ENCODE measurements around the gene OSBPL2. TPM values are rescaled to one million over a fixed set of nuclear protein-coding genes. Genes with fewer than 3 reads are reported as not detected.
A peak's percentile ranks its signal among the peaks of the same experiment; 100 is the strongest.

The OSBPL2 gene
- total and polyA plus RNA-seq, 3 donors from 2014 or later: 48.5 to 57.2 (median 49.8) TPM

- DNase-seq: peak; percentile 94
- Histone ChIP-seq H3K36me3 (ENCODE audit: low read depth, missing control alignments) (no peaks in the 10 kb centered on the region), H3K27me3 (no peaks in the 10 kb centered on the region), H3K4me1 (peaks cover 46% of the 10 kb centered on the region), H3K9me3 (no peaks in the 10 kb centered on the region), H3K27ac (peak overlapping the region; percentile 89 to 97), H3K4me3 (peak overlapping the region; percentile 71 to 95)
- intact Hi-C loops (cut with DNase I; ENCODE audit: low total_unique reads): loop anchor here (5.0 kb wide), 1 partner anchor 80 kb away; no protein-coding TSS in a partner anchor
- 4% methylated on average over 24 of the region's 24 CpGs for WGBS, 2 donors
- TF ChIP-seq CTCF (IDR thresholded peaks at IDR 0.05) (peak; percentile 66 to 88 (median 81)), POLR2A (IDR thresholded peaks at IDR 0.05) (no peak)
Measured at GRCh38 chr20:62301773-62302340, 63.5 kb downstream of the OSBPL2 start.

DNA sequence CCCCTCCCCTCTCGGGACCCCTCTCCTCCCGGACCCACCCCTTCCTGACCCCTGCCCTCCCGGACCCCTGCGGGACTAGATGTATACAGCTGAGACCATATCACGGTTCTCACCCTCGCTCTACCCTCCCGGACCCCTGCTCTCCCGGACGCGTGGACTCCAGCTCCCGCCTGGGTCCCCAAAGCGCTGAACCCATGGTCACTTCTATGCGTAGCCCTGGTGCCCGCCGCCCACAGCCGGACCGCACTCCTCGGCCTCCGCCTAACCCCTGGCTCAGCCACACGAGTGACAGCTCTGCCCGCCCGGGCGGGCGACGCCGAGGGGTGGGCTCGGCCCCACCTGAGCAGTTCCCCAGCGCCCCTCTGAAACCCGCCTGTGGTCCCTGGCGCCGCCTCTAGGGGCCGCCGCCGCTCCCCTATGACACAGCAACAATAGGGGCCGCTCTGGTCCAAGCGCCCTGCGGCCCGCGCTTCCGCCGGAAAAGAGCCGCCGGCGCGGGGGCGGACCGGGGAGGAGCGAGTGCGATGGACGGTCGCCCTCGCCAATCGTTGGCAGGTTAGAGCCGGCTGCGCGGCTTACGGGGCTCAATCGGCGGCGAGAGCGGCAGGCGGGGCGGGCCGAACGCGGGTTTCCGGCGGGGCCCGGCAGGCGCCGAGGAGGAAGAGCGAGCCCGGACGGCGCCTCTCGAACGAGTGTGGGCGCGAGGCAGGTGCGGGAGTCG lies 64.2 kb downstream of the OSBPL2 start, which contains the start of gene ADRM1:
ADRM1 (plus strand) TSS at position 657 of the 721 bp plus-strand sequence. CDS start 572 bp downstream, outside the sequence.
- intact Hi-C loops (cut with DNase I; ENCODE audit: low total_unique reads): loop anchor here (5.0 kb wide), 1 partner anchor 80 kb away; no protein-coding TSS in a partner anchor
- Histone ChIP-seq H3K4me1 (peaks cover 39% of the 10 kb centered on the region), H3K4me3 (peak within 1 kb of the TSS; percentile 71 to 95), H3K27me3 (no peaks in the 10 kb centered on the region), H3K9me3 (no peaks in the 10 kb centered on the region), H3K36me3 (ENCODE audit: low read depth, missing control alignments) (no peaks in the 10 kb centered on the region), H3K27ac (peak within 1 kb of the TSS; percentile 89 to 97)
- 1% methylated on average over 24 to 54 of the region's 81 CpGs for WGBS, 2 donors
- no peak for TF ChIP-seq POLR2A (IDR thresholded peaks at IDR 0.05)
- TF ChIP-seq CTCF (IDR thresholded peaks at IDR 0.05): peak; percentile 95 to 98 (median 97)
- peak; percentile 96 for DNase-seq

- Histone ChIP-seq H3K9me3 (no peaks in the 10 kb centered on the region), H3K27me3 (no peaks in the 10 kb centered on the region), H3K4me1 (peaks cover 34% of the 10 kb centered on the region), H3K4me3 (peak overlapping the region; percentile 71 to 95), H3K36me3 (ENCODE audit: low read depth, missing control alignments) (no peaks in the 10 kb centered on the region), H3K27ac (peak overlapping the region; percentile 42 to 97)
- intact Hi-C loops (cut with DNase I; ENCODE audit: low total_unique reads): loop anchor here (5.0 kb wide), 1 partner anchor 79 kb away; no protein-coding TSS in a partner anchor
- WGBS, 2 donors: no CpG with 5 or more reads among the region's 39 CpGs
- no peak for DNase-seq
- no peak for TF ChIP-seq CTCF (IDR thresholded peaks at IDR 0.05)
- no peak for TF ChIP-seq POLR2A (IDR thresholded peaks at IDR 0.05)
Measured at GRCh38 chr20:62303062-62303339, 64.7 kb downstream of the OSBPL2 start.

DNA sequence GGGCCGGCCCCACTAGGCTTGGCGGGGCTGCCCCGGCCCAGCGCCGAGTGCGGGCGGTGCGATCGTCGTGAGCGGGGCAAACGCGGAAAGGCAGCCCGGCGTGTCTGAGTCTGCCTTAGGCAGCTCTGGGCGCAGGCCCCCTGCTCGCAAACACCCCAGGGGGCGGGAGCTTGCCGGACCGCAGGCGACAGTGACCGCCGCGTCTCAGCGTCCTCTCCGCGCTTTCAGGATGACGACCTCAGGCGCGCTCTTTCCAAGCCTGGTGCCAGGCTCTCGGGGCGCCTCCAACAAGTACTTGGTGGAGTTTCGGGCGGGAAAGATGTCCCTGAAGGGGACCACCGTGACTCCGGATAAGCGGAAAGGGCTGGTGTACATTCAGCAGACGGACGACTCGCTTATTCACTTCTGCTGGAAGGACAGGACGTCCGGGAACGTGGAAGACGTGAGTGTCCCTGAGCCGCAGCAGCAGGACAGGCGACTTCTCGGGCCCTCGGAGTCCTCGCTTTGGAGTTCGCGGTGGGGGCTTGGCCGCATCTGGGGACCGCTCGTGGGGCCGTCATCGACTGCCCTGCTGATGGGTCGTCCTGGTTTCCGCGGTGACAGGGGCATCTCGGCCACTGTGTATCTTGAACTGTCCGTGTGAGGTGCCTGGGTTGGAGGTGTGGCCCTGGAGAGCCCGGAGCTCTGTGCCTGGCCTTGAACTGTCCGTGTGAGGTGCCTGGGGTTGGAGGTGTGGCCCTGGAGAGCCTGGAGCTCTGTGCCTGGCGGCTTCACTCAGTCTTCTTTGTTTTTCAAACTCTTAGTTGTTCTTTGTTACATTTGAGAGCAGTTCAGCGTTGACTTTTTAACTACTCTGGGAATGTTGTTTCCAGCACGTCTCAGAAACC lies 65.3 kb downstream of the OSBPL2 start:
- 0 to 2% methylated on average over 29 to 62 of the region's 66 CpGs for WGBS, 2 donors
- Histone ChIP-seq H3K4me1 (peaks cover 28% of the 10 kb centered on the region), H3K36me3 (ENCODE audit: low read depth, missing control alignments) (no peaks in the 10 kb centered on the region), H3K27ac (peak overlapping the region; percentile 42 to 97), H3K9me3 (no peaks in the 10 kb centered on the region), H3K27me3 (no peaks in the 10 kb centered on the region), H3K4me3 (peak overlapping the region; percentile 71 to 95)
- TF ChIP-seq POLR2A (IDR thresholded peaks at IDR 0.05) (no peak), CTCF (IDR thresholded peaks at IDR 0.05) (no peak)
- peak; percentile 65 for DNase-seq
- intact Hi-C loops (cut with DNase I; ENCODE audit: low total_unique reads): loop anchor here (5.0 kb wide), 1 partner anchor 79 kb away; no protein-coding TSS in a partner anchor

All from testis (tissue), 3 donors.